ENCODE results near the gene NUMA1.

The NUMA1 gene

DNA sequence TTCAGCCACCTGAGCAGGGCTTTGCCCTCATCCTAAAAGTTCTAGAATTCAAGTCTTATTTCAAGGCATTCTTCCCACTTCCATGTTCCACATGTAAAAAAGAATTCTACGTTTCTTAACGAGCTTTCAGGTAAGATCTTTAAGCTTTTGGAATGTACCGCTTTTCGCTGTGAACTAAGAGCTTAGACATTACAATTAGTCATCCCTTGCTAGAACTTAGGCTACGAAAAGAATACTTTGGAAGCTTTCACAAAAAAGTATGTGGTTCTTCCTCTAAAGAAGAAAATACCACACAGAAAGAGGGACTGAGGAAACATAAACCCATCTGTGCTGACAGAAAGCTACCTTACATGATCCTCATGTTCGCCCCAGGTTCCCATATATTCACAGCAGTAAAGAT lies 1.9 kb downstream of the NUMA1 start:
- peak overlapping the region; percentile 82 for H3K9ac ChIP-seq (ENCODE audit: low read depth, low read length)
- H3K4me3 ChIP-seq (ENCODE audit: low read length) = peak overlapping the region; percentile 91
- no peaks in the 10 kb centered on the region for H3K27me3 ChIP-seq (ENCODE audit: control insufficient read depth, insufficient read depth, low read length)
- peak overlapping the region; percentile 98 for H3K4me2 ChIP-seq (ENCODE audit: low read length)
- no peaks in the 10 kb centered on the region for H3K9me3 ChIP-seq (replicated peaks; ENCODE audit: low read length)
- no peaks in the 10 kb centered on the region for H3K36me3 ChIP-seq (ENCODE audit: insufficient read depth, low read length)
- H3K4me1 ChIP-seq (ENCODE audit: control insufficient read depth, insufficient read depth, low read length) = peaks cover 11% of the 10 kb centered on the region

- no peaks in the 10 kb centered on the region for H3K9me3 ChIP-seq (replicated peaks; ENCODE audit: low read length)
- no peaks in the 10 kb centered on the region for H3K27me3 ChIP-seq (ENCODE audit: control insufficient read depth, insufficient read depth, low read length)
- H3K36me3 ChIP-seq (ENCODE audit: insufficient read depth, low read length) = no peaks in the 10 kb centered on the region
- H3K9ac ChIP-seq (ENCODE audit: low read depth, low read length) = no peak overlapping the region
- H3K4me2 ChIP-seq (ENCODE audit: low read length) = no peak overlapping the region
- H3K4me3 ChIP-seq (ENCODE audit: low read length) = no peak overlapping the region
- H3K4me1 ChIP-seq (ENCODE audit: control insufficient read depth, insufficient read depth, low read length) = peaks cover 35% of the 10 kb centered on the region
Measured at GRCh38 chr11:72075756-72076155, 4.6 kb downstream of the NUMA1 start.

- Histone ChIP-seq H3K27me3 (ENCODE audit: control insufficient read depth, insufficient read depth, low read length) (no peaks in the 10 kb centered on the region), H3K4me2 (ENCODE audit: low read length) (no peak overlapping the region), H3K4me3 (ENCODE audit: low read length) (no peak overlapping the region), H3K9me3 (replicated peaks; ENCODE audit: low read length) (no peaks in the 10 kb centered on the region), H3K4me1 (ENCODE audit: control insufficient read depth, insufficient read depth, low read length) (peaks cover 41% of the 10 kb centered on the region), H3K9ac (ENCODE audit: low read depth, low read length) (no peak overlapping the region), H3K36me3 (ENCODE audit: insufficient read depth, low read length) (no peaks in the 10 kb centered on the region)
Measured at GRCh38 chr11:72075109-72075508, 5.2 kb downstream of the NUMA1 start.

DNA sequence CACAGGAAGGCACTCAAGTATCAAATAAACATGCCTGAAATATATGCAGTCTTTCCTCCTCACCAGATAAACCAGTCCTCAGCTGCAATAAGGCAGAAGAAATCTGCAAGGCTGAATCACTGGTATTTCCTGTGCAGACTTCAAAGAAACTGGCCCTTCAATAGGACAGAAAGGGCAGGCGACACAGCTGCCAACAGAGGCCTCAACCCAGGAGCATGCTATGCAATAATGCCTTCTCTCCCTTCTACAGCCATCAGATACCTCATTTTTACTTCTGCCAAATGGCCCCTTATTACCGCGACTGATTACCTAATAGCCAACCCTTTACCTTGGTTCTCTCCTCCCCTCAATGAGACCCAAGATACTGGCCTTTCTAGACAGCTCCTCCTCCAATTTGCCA lies 8.0 kb downstream of the NUMA1 start:
- H3K4me3 ChIP-seq (ENCODE audit: low read length) = peak overlapping the region; percentile 16
- H3K4me1 ChIP-seq (ENCODE audit: control insufficient read depth, insufficient read depth, low read length) = peaks cover 45% of the 10 kb centered on the region

DNA sequence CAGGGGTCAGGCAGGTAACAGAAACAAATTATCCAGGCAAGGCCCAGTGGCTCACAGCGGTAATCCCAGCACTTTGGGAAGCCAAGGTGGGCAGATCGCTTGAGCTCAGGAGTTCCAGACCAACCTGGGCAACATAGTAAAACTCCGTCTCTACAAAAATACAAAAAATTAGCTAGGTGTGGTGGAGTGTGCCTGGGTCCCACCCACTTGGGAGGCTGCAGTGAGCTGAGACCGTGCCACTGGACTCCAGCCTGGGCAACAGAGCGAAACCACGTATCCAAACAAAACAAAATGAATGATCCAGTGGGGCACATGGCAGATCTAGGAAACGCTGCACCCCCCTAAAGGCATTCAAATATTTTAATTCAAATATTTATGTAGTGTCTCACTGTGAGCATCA lies 9.9 kb downstream of the NUMA1 start:
- H3K36me3 ChIP-seq (ENCODE audit: insufficient read depth, low read length) = peaks cover 4% of the 10 kb centered on the region
- H3K4me3 ChIP-seq (ENCODE audit: low read length) = no peak overlapping the region
- no peaks in the 10 kb centered on the region for H3K27me3 ChIP-seq (ENCODE audit: control insufficient read depth, insufficient read depth, low read length)
- peak overlapping the region; percentile 57 for H3K4me2 ChIP-seq (ENCODE audit: low read length)
- H3K9me3 ChIP-seq (replicated peaks; ENCODE audit: low read length) = no peaks in the 10 kb centered on the region
- H3K9ac ChIP-seq (ENCODE audit: low read depth, low read length) = peak overlapping the region; percentile 53
- peaks cover 49% of the 10 kb centered on the region for H3K4me1 ChIP-seq (ENCODE audit: control insufficient read depth, insufficient read depth, low read length)

More for the DNA sequence above, 8.0 kb downstream of the NUMA1 start:
- H3K9ac ChIP-seq (ENCODE audit: low read depth, low read length) = peak overlapping the region; percentile 0
- no peaks in the 10 kb centered on the region for H3K36me3 ChIP-seq (ENCODE audit: insufficient read depth, low read length)
- H3K4me2 ChIP-seq (ENCODE audit: low read length) = peak overlapping the region; percentile 66
- H3K27me3 ChIP-seq (ENCODE audit: control insufficient read depth, insufficient read depth, low read length) = no peaks in the 10 kb centered on the region
- no peaks in the 10 kb centered on the region for H3K9me3 ChIP-seq (replicated peaks; ENCODE audit: low read length)

GRCh38 chr11:72069787-72070251 lies 10.5 kb downstream of the NUMA1 start:
- Histone ChIP-seq H3K36me3 (ENCODE audit: insufficient read depth, low read length) (peaks cover 4% of the 10 kb centered on the region), H3K9ac (ENCODE audit: low read depth, low read length) (peak overlapping the region; percentile 53), H3K4me3 (ENCODE audit: low read length) (peak overlapping the region; percentile 23), H3K9me3 (replicated peaks; ENCODE audit: low read length) (no peaks in the 10 kb centered on the region), H3K27me3 (ENCODE audit: control insufficient read depth, insufficient read depth, low read length) (no peaks in the 10 kb centered on the region), H3K4me2 (ENCODE audit: low read length) (peak overlapping the region; percentile 61), H3K4me1 (ENCODE audit: control insufficient read depth, insufficient read depth, low read length) (peaks cover 51% of the 10 kb centered on the region)

- peak overlapping the region; percentile 61 for H3K4me2 ChIP-seq (ENCODE audit: low read length)
- H3K4me1 ChIP-seq (ENCODE audit: control insufficient read depth, insufficient read depth, low read length) = peaks cover 51% of the 10 kb centered on the region
- H3K9me3 ChIP-seq (replicated peaks; ENCODE audit: low read length) = no peaks in the 10 kb centered on the region
- peaks cover 4% of the 10 kb centered on the region for H3K36me3 ChIP-seq (ENCODE audit: insufficient read depth, low read length)
- H3K27me3 ChIP-seq (ENCODE audit: control insufficient read depth, insufficient read depth, low read length) = no peaks in the 10 kb centered on the region
- H3K9ac ChIP-seq (ENCODE audit: low read depth, low read length) = peak overlapping the region; percentile 51
- peak overlapping the region; percentile 23 for H3K4me3 ChIP-seq (ENCODE audit: low read length)
Measured at GRCh38 chr11:72069200-72069599, 11.1 kb downstream of the NUMA1 start.

GRCh38 chr11:72067676-72068075 lies 12.7 kb downstream of the NUMA1 start:
- Histone ChIP-seq H3K36me3 (ENCODE audit: insufficient read depth, low read length) (peaks cover 4% of the 10 kb centered on the region), H3K4me1 (ENCODE audit: control insufficient read depth, insufficient read depth, low read length) (peaks cover 46% of the 10 kb centered on the region), H3K9ac (ENCODE audit: low read depth, low read length) (no peak overlapping the region), H3K4me3 (ENCODE audit: low read length) (no peak overlapping the region), H3K27me3 (ENCODE audit: control insufficient read depth, insufficient read depth, low read length) (no peaks in the 10 kb centered on the region), H3K4me2 (ENCODE audit: low read length) (no peak overlapping the region), H3K9me3 (replicated peaks; ENCODE audit: low read length) (no peaks in the 10 kb centered on the region)

- H3K4me2 ChIP-seq (ENCODE audit: low read length) = no peak overlapping the region
- no peaks in the 10 kb centered on the region for H3K9me3 ChIP-seq (replicated peaks; ENCODE audit: low read length)
- no peak overlapping the region for H3K9ac ChIP-seq (ENCODE audit: low read depth, low read length)
- peaks cover 42% of the 10 kb centered on the region for H3K4me1 ChIP-seq (ENCODE audit: control insufficient read depth, insufficient read depth, low read length)
- H3K27me3 ChIP-seq (ENCODE audit: control insufficient read depth, insufficient read depth, low read length) = no peaks in the 10 kb centered on the region
- H3K4me3 ChIP-seq (ENCODE audit: low read length) = no peak overlapping the region
- peaks cover 4% of the 10 kb centered on the region for H3K36me3 ChIP-seq (ENCODE audit: insufficient read depth, low read length)
Measured at GRCh38 chr11:72067266-72067665, 13.1 kb downstream of the NUMA1 start.

DNA sequence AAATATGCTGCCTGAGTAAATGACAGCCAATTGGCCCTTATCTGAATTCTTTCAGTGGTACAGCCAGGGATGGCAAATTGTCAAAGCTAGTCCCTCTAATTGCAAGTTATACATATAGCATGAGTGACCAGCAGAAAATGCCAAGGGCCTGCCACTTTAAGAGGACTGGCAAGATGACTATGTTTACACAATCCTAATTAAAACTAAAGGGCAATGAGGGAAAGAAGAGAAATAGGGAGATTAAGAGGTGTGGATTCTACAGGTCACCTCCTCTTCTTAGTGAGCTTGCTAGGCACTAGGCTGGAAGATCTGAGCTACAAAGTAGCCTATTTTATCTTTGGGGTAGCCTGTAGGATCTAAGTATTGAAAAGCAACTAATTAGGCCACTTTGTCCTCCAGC lies 13.5 kb downstream of the NUMA1 start:
- H3K9me3 ChIP-seq (replicated peaks; ENCODE audit: low read length) = no peaks in the 10 kb centered on the region
- no peak overlapping the region for H3K9ac ChIP-seq (ENCODE audit: low read depth, low read length)
- no peak overlapping the region for H3K4me3 ChIP-seq (ENCODE audit: low read length)
- H3K36me3 ChIP-seq (ENCODE audit: insufficient read depth, low read length) = peaks cover 4% of the 10 kb centered on the region
- H3K4me2 ChIP-seq (ENCODE audit: low read length) = no peak overlapping the region
- peaks cover 38% of the 10 kb centered on the region for H3K4me1 ChIP-seq (ENCODE audit: control insufficient read depth, insufficient read depth, low read length)
- H3K27me3 ChIP-seq (ENCODE audit: control insufficient read depth, insufficient read depth, low read length) = no peaks in the 10 kb centered on the region

DNA sequence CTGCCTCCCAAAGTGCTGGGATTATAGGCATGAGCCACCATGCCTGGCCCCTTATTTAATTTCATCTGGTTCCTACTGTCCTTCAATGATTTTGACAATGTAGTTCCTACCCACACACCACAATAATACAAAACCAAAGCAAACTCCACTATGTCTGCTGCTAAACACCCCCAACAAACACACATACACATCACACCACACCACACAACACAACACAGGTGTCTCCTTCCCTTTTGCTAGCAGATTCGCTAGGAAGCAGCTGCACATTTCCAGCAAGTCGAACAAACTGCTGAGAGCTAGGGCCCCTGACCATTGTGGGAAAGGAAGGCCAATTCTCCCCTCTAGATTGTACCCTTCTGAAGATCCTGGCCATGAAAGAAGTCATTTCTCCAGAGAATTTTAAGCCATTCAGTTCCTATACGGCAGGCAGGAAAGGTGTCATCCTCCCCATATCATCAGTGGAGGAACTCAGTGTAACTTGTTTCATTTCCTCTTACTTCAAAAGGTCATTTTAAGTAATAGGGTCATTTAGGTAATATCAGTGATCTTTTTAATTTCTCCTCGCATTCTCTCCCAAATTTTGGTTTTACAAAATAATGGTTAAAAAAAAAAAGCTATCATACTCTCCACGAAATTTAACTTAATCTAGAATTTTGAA lies 18.5 kb downstream of the NUMA1 start:
- Histone ChIP-seq H3K27me3 (ENCODE audit: control insufficient read depth, insufficient read depth, low read length) (no peaks in the 10 kb centered on the region), H3K36me3 (ENCODE audit: insufficient read depth, low read length) (peaks cover 9% of the 10 kb centered on the region), H3K4me1 (ENCODE audit: control insufficient read depth, insufficient read depth, low read length) (peaks cover 5% of the 10 kb centered on the region), H3K4me3 (ENCODE audit: low read length) (no peak overlapping the region), H3K9ac (ENCODE audit: low read depth, low read length) (no peak overlapping the region), H3K9me3 (replicated peaks; ENCODE audit: low read length) (no peaks in the 10 kb centered on the region), H3K4me2 (ENCODE audit: low read length) (no peak overlapping the region)

DNA sequence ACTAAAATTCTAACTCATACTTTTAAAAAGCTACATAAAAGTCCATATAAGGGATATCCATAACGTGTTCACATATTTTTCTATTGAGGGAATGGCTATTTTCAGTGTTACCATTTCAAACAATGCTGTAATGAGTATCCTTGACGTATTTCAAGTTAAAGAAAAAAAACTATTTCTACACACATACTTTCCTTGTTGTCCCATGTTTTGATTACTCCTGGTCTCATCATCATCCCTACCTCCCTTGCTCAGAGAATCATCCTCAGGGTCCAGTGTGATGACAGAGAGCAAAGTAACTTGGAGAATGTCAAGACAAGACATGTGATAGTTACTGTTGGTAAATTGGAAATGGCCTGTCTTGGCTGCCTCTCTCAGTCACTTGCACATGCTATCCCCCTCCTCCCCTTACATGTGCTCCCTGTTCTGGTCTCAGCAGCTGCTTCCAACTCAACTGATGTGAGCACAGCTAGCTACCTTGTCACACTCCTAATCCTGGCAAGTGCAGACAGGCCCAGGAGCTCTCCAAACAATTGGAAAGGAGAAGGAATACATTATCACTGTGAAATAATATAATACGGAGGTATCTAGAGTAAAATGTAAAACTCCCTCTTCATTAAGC lies 21.8 kb downstream of the NUMA1 start:
- Histone ChIP-seq H3K27me3 (ENCODE audit: control insufficient read depth, insufficient read depth, low read length) (no peaks in the 10 kb centered on the region), H3K36me3 (ENCODE audit: insufficient read depth, low read length) (peaks cover 5% of the 10 kb centered on the region), H3K4me1 (ENCODE audit: control insufficient read depth, insufficient read depth, low read length) (no peaks in the 10 kb centered on the region), H3K4me2 (ENCODE audit: low read length) (no peak overlapping the region), H3K4me3 (ENCODE audit: low read length) (no peak overlapping the region), H3K9ac (ENCODE audit: low read depth, low read length) (no peak overlapping the region), H3K9me3 (replicated peaks; ENCODE audit: low read length) (no peaks in the 10 kb centered on the region)
